Right lung (tissue), 10 donors: ENCODE data around the gene ZMAT3. TPM values are rescaled to one million over a fixed set of nuclear protein-coding genes. Genes with fewer than 3 reads are reported as not detected.
"Not testable (repeated sequence)": the region's sequence is repeated elsewhere in the genome, so short reads cannot be mapped to it uniquely, and the experiment has no call there.

Experiments
- DNase-seq, 2 donors: peaks; one replicate each; pipeline ENCODE4 v3.0.0-alpha.2; 2013
- long read RNA-seq, 8 donors: transcript quantifications; one replicate each; lab custom pipeline, GENCODE V29; 2026
- polyA plus RNA-seq, 5 donors: library from polyadenylated mRNA; unstranded; fragments of 120-200 nt; gene quantifications; one replicate each; pipeline versions ENCODE4 v1.2.1 to v1.2.3, GENCODE V29; 2013; ENCODE audit warnings: inconsistent platforms in 1 of 5, low replicate concordance in 1 of 5; ENCODE audit not compliant: insufficient read length in 5 of 5, insufficient read depth in 1 of 5

The ZMAT3 gene
- 1 to 10 TPM; 4.2 to 5.8 (median 5.4) TPM for polyA plus RNA-seq
- long read RNA-seq, donor 1, full-length matches to known transcripts, result 1 of 1 reads
- long read RNA-seq, donor 1, partial matches to known transcripts, result 0 of 1 reads
- long read RNA-seq, donor 1, other reads (novel, unspliced or antisense), result 0 of 1 reads
- long read RNA-seq, donor 2, partial matches to known transcripts, result 0 of 1 reads
- long read RNA-seq, donor 2, other reads (novel, unspliced or antisense), result 0 of 1 reads
- long read RNA-seq, donor 3, partial matches to known transcripts, result 0 of 1 reads
- long read RNA-seq, donor 3, other reads (novel, unspliced or antisense), result 0 of 1 reads
- long read RNA-seq, donor 4, result 0 reads
- long read RNA-seq, donor 5, result 0 reads
- long read RNA-seq, donor 6, full-length matches to known transcripts, result 3 of 3 reads
- long read RNA-seq, donor 6, partial matches to known transcripts, result 0 of 3 reads
- long read RNA-seq, donor 6, other reads (novel, unspliced or antisense), result 0 of 3 reads
- long read RNA-seq, donor 7, partial matches to known transcripts, result 0 of 1 reads
- long read RNA-seq, donor 7, other reads (novel, unspliced or antisense), result 0 of 1 reads
- long read RNA-seq, donor 8, result 0 reads

GRCh38 chr3:179071323-179072099, at the start of gene ZMAT3:
ZMAT3 (minus strand) TSS chr3:179071809; CDS start chr3:179067752, 4,057 bp downstream.
- DNase-seq, result peak; percentile 80 to 82

GRCh38 chr3:179116816-179117215, 45.2 kb upstream of the ZMAT3 start:
- no peak for DNase-seq

GRCh38 chr3:179115444-179115843, 43.8 kb upstream of the ZMAT3 start:
- DNase-seq, result not testable (repeated sequence)

GRCh38 chr3:179113903-179114302, 42.3 kb upstream of the ZMAT3 start:
- DNase-seq, result no peak

- DNase-seq, result no peak
These were observed 36.5 kb upstream of the ZMAT3 start for GRCh38 chr3:179108086-179108485.

GRCh38 chr3:179107617-179108016, 36.0 kb upstream of the ZMAT3 start:
- DNase-seq, result no peak

- DNase-seq, result no peak
These were observed 34.3 kb upstream of the ZMAT3 start for GRCh38 chr3:179105881-179106280.

- no peak for DNase-seq
These were observed 29.0 kb upstream of the ZMAT3 start for GRCh38 chr3:179100652-179101051.

- no peak for DNase-seq
These were observed 26.9 kb upstream of the ZMAT3 start for GRCh38 chr3:179098388-179099077.

GRCh38 chr3:179093807-179094206, 22.2 kb upstream of the ZMAT3 start:
- DNase-seq, result no peak

- DNase-seq, result no peak
These were observed 19.5 kb upstream of the ZMAT3 start for GRCh38 chr3:179091113-179091512.

GRCh38 chr3:179088306-179088705, 16.7 kb upstream of the ZMAT3 start:
- no peak for DNase-seq

- DNase-seq, result no peak
These were observed 12.4 kb upstream of the ZMAT3 start for GRCh38 chr3:179083977-179084376.

- no peak for DNase-seq
These were observed 10.8 kb upstream of the ZMAT3 start for GRCh38 chr3:179082416-179082815.

- no peak for DNase-seq
These were observed 10.3 kb upstream of the ZMAT3 start for GRCh38 chr3:179081885-179082284.

GRCh38 chr3:179079537-179079936, 7.9 kb upstream of the ZMAT3 start:
- no peak for DNase-seq

- DNase-seq, result no peak
These were observed 4.8 kb upstream of the ZMAT3 start for GRCh38 chr3:179076243-179077027.

GRCh38 chr3:179074656-179075055, 3.0 kb upstream of the ZMAT3 start:
- DNase-seq, result no peak

- DNase-seq, result no peak
These were observed 2.2 kb upstream of the ZMAT3 start for GRCh38 chr3:179073816-179074215.

GRCh38 chr3:179072100-179072438, 460 bp upstream of the ZMAT3 start:
- DNase-seq, result no peak

GRCh38 chr3:179071027-179071322, 634 bp downstream of the ZMAT3 start:
- peak in 1 of 2 donors; percentile 1 for DNase-seq
